GM19328 (cell line): ENCODE measurements around the gene NCAPG2.

Experiments used
- ATAC-seq: cut with Tn5 transposase; IDR thresholded peaks from one replicate; pipeline ENCODE4 v1.9.1; 2021; ENCODE audit warnings: mild to moderate bottlenecking, moderate library complexity; ENCODE audit not compliant: unreplicated experiment

The NCAPG2 gene

GRCh38 chr7:158704524-158705233 lies at the start of gene NCAPG2:
TSS of gene NCAPG2 (minus strand) at chr7:158704804. CDS start at chr7:158701899, 2,905 bp downstream.
- ATAC-seq, result peak; percentile 98

- ATAC-seq, result no peak
These were observed 49.3 kb upstream of the NCAPG2 start for GRCh38 chr7:158753900-158754299.

GRCh38 chr7:158751751-158752150 lies 47.1 kb upstream of the NCAPG2 start:
- ATAC-seq, result no peak

GRCh38 chr7:158751199-158751598 lies 46.6 kb upstream of the NCAPG2 start:
- ATAC-seq, result no peak

GRCh38 chr7:158750702-158751101 lies 46.1 kb upstream of the NCAPG2 start:
- no peak for ATAC-seq

GRCh38 chr7:158749396-158749795 lies 44.8 kb upstream of the NCAPG2 start:
- ATAC-seq, result no peak

GRCh38 chr7:158748335-158748734 lies 43.7 kb upstream of the NCAPG2 start:
- no peak for ATAC-seq

GRCh38 chr7:158747408-158747807 lies 42.8 kb upstream of the NCAPG2 start:
- no peak for ATAC-seq

- no peak for ATAC-seq
These were observed 42.4 kb upstream of the NCAPG2 start for GRCh38 chr7:158746957-158747356.

- no peak for ATAC-seq
These were observed 40.6 kb upstream of the NCAPG2 start for GRCh38 chr7:158745057-158745715.

GRCh38 chr7:158744070-158744469 lies 39.5 kb upstream of the NCAPG2 start:
- ATAC-seq, result no peak

- no peak for ATAC-seq
These were observed 38.6 kb upstream of the NCAPG2 start for GRCh38 chr7:158743219-158743618.

GRCh38 chr7:158742065-158742821 lies 37.6 kb upstream of the NCAPG2 start:
- ATAC-seq, result no peak

- ATAC-seq, result no peak
These were observed 36.7 kb upstream of the NCAPG2 start for GRCh38 chr7:158741294-158741666.

GRCh38 chr7:158740657-158741293 lies 36.2 kb upstream of the NCAPG2 start:
- no peak for ATAC-seq

- ATAC-seq, result no peak
These were observed 35.5 kb upstream of the NCAPG2 start for GRCh38 chr7:158740013-158740656.

GRCh38 chr7:158738841-158739240 lies 34.2 kb upstream of the NCAPG2 start:
- no peak for ATAC-seq

GRCh38 chr7:158737064-158737695 lies 32.6 kb upstream of the NCAPG2 start:
- no peak for ATAC-seq

GRCh38 chr7:158735935-158736334 lies 31.3 kb upstream of the NCAPG2 start:
- no peak for ATAC-seq

- no peak for ATAC-seq
These were observed 30.3 kb upstream of the NCAPG2 start for GRCh38 chr7:158734861-158735260.
